Neural progenitor cell (in vitro differentiated cells): ENCODE measurements around the gene RASSF4. TPM values are rescaled to one million over a fixed set of nuclear protein-coding genes. Genes with fewer than 3 reads are reported as not detected.

Experiments used
- DNase-seq: peaks from one replicate; pipeline ENCODE4 v3.0.0-alpha.2; 2016; ENCODE audit warnings: low spot score
- H2AFZ ChIP-seq: fragments of 200-600 bp; sonication (generic); replicated peaks from 2 replicates; pipeline ENCODE4 v1.6.1; 2016; ENCODE audit warnings: antibody characterized with exemption
- H3F3A ChIP-seq: fragments of 200-600 bp; sonication (generic); 2 replicates; pipeline ENCODE4 v1.6.1; 2016; ENCODE audit warnings: antibody characterized with exemption, low read depth
- H3K27ac ChIP-seq: fragments of 200-600 bp; sonication (generic); 2 replicates; pipeline ENCODE4 v1.5.1; 2016; ENCODE audit warnings: mild to moderate bottlenecking
- H3K27me3 ChIP-seq: fragments of 200-600 bp; sonication (generic); 2 replicates; pipeline ENCODE4 v1.6.1; 2016; ENCODE audit warnings: mild to moderate bottlenecking, moderate library complexity
- H3K36me3 ChIP-seq: fragments of 200-600 bp; sonication (generic); 2 replicates; pipeline ENCODE4 v1.5.1; 2016
- H3K4me1 ChIP-seq: fragments of 200-600 bp; sonication (generic); 2 replicates; pipeline ENCODE4 v1.6.1; 2016; ENCODE audit warnings: mixed run types
- H3K4me2 ChIP-seq: fragments of 200-600 bp; sonication (generic); 2 replicates; pipeline ENCODE4 v1.6.1; 2016
- H3K4me3 ChIP-seq: fragments of 200-600 bp; sonication (generic); 2 replicates; pipeline ENCODE4 v1.5.1; 2016
- H3K79me2 ChIP-seq: fragments of 200-600 bp; sonication (generic); 2 replicates; pipeline ENCODE4 v1.6.1; 2016; ENCODE audit warnings: low read depth
- H3K9ac ChIP-seq: fragments of 200-600 bp; sonication (generic); 2 replicates; pipeline ENCODE4 v1.6.1; 2016
- H3K9me3 ChIP-seq: fragments of 200-600 bp; sonication (generic); 2 replicates; pipeline ENCODE4 v1.5.1; 2016; ENCODE audit warnings: low read depth
- H4K20me1 ChIP-seq: fragments of 200-600 bp; sonication (generic); 2 replicates; pipeline ENCODE4 v1.6.1; 2016; ENCODE audit warnings: low read depth
- H3K27ac Mint-ChIP-seq: 3 replicates; pipeline ENCODE4 v1.8.0; 2021; ENCODE audit warnings: mixed read lengths
- H3K27me3 Mint-ChIP-seq: 2 replicates; pipeline ENCODE4 v1.8.0; 2022; ENCODE audit warnings: low read depth, mild to moderate bottlenecking, inconsistent platforms, moderate library complexity, mixed read lengths; ENCODE audit not compliant: insufficient read depth
- H3K36me3 Mint-ChIP-seq: 3 replicates; pipeline ENCODE4 v1.8.0; 2021; ENCODE audit warnings: mixed read lengths
- H3K4me1 Mint-ChIP-seq: 3 replicates; pipeline ENCODE4 v1.8.0; 2021; ENCODE audit warnings: mixed read lengths
- H3K4me3 Mint-ChIP-seq: 3 replicates; pipeline ENCODE4 v1.8.0; 2021; ENCODE audit warnings: mild to moderate bottlenecking, moderate library complexity, mixed read lengths
- H3K9me3 Mint-ChIP-seq: 3 replicates; pipeline ENCODE4 v1.8.0; 2020; ENCODE audit warnings: mixed read lengths
- CTCF ChIP-seq: fragments of 200-600 bp; sonication (generic); IDR thresholded peaks from 2 replicates; pipeline ENCODE4 v1.5.1; 2017; ENCODE audit warnings: antibody characterized with exemption, mild to moderate bottlenecking
- EZH2 ChIP-seq: fragments of 200-600 bp; sonication (generic); IDR thresholded peaks from 2 replicates; pipeline ENCODE4 v1.6.1; 2017; ENCODE audit warnings: antibody characterized with exemption, mild to moderate bottlenecking, moderate library complexity
- EZH2phosphoT487 ChIP-seq: fragments of 200-600 bp; sonication (generic); IDR thresholded peaks from 2 replicates; pipeline ENCODE4 v1.6.1; 2017; ENCODE audit warnings: antibody characterized with exemption
- total RNA-seq: library from RNA; depleted of rRNA; stranded (reverse); fragments of >200 nt; gene quantifications from 2 replicates; pipeline ENCODE4 v1.2.3, GENCODE V29; 2015; ENCODE audit warnings: low replicate concordance

RASSF4 gene
- total RNA-seq, 1 donor from 2014 or later = 3.1 TPM

- no peaks in the 10 kb centered on the region for H3K27me3 Mint-ChIP-seq
- no peak overlapping the region for H2AFZ ChIP-seq
- peaks cover 16% of the 10 kb centered on the region for H3K27me3 ChIP-seq
- no peaks in the 10 kb centered on the region for H3K36me3 Mint-ChIP-seq
- DNase-seq = no peak
- no peak overlapping the region for H3K27ac ChIP-seq
- no peak for TF ChIP-seq CTCF
- TF ChIP-seq EZH2 = no peak
- no peak for TF ChIP-seq EZH2phosphoT487
- peak overlapping the region; percentile 74 for H3K27ac Mint-ChIP-seq
- H3K4me2 ChIP-seq = no peak overlapping the region
- peaks cover 22% of the 10 kb centered on the region for H3F3A ChIP-seq
- no peaks in the 10 kb centered on the region for H3K36me3 ChIP-seq
- H3K79me2 ChIP-seq = peaks cover 14% of the 10 kb centered on the region
- no peaks in the 10 kb centered on the region for H4K20me1 ChIP-seq
- no peaks in the 10 kb centered on the region for H3K9me3 Mint-ChIP-seq
- H3K4me1 Mint-ChIP-seq = peaks cover 80% of the 10 kb centered on the region
- H3K4me1 ChIP-seq = peaks cover 54% of the 10 kb centered on the region
- no peaks in the 10 kb centered on the region for H3K9me3 ChIP-seq
- H3K4me3 ChIP-seq = no peak overlapping the region
- H3K9ac ChIP-seq = no peak overlapping the region
- peak overlapping the region; percentile 53 for H3K4me3 Mint-ChIP-seq
Measured at GRCh38 chr10:44961931-44962750, 2.5 kb downstream of the RASSF4 start.

GRCh38 chr10:44962870-44963738, 3.5 kb downstream of the RASSF4 start:
- Mint-ChIP-seq H3K27me3 (no peaks in the 10 kb centered on the region), H3K36me3 (no peaks in the 10 kb centered on the region), H3K4me1 (peaks cover 80% of the 10 kb centered on the region), H3K9me3 (no peaks in the 10 kb centered on the region), H3K4me3 (peak overlapping the region; percentile 0), H3K27ac (peak overlapping the region; percentile 98)
- peaks cover 8% of the 10 kb centered on the region for H3K79me2 ChIP-seq
- peaks cover 22% of the 10 kb centered on the region for H3F3A ChIP-seq
- peak; percentile 76 for DNase-seq
- no peak for TF ChIP-seq EZH2phosphoT487
- peak; percentile 42 for TF ChIP-seq CTCF
- TF ChIP-seq EZH2 = no peak
- peak overlapping the region; percentile 75 for H3K4me2 ChIP-seq
- no peak overlapping the region for H3K9ac ChIP-seq
- peaks cover 50% of the 10 kb centered on the region for H3K4me1 ChIP-seq
- H3K4me3 ChIP-seq = peak overlapping the region; percentile 29
- H3K27me3 ChIP-seq = peaks cover 16% of the 10 kb centered on the region
- H3K27ac ChIP-seq = peak overlapping the region; percentile 96
- no peaks in the 10 kb centered on the region for H4K20me1 ChIP-seq
- no peak overlapping the region for H2AFZ ChIP-seq
- H3K36me3 ChIP-seq = no peaks in the 10 kb centered on the region
- H3K9me3 ChIP-seq = no peaks in the 10 kb centered on the region

- H3K9ac ChIP-seq = no peak overlapping the region
- H3K36me3 Mint-ChIP-seq = no peaks in the 10 kb centered on the region
- no peak for TF ChIP-seq EZH2
- no peak for TF ChIP-seq CTCF
- TF ChIP-seq EZH2phosphoT487 = no peak
- H3K79me2 ChIP-seq = peaks cover under 1% of the 10 kb centered on the region
- peak overlapping the region; percentile 29 for H3K4me3 ChIP-seq
- H3K27me3 Mint-ChIP-seq = no peaks in the 10 kb centered on the region
- peaks cover 49% of the 10 kb centered on the region for H3K4me1 ChIP-seq
- DNase-seq = peak; percentile 89
- no peaks in the 10 kb centered on the region for H3K36me3 ChIP-seq
- no peaks in the 10 kb centered on the region for H3K9me3 ChIP-seq
- peaks cover 16% of the 10 kb centered on the region for H3K27me3 ChIP-seq
- no peaks in the 10 kb centered on the region for H3K9me3 Mint-ChIP-seq
- H4K20me1 ChIP-seq = no peaks in the 10 kb centered on the region
- peaks cover 72% of the 10 kb centered on the region for H3K4me1 Mint-ChIP-seq
- H3K27ac ChIP-seq = peak overlapping the region; percentile 96
- H3K4me3 Mint-ChIP-seq = peak overlapping the region; percentile 68
- H3K27ac Mint-ChIP-seq = peak overlapping the region; percentile 98
- peak overlapping the region; percentile 75 for H3K4me2 ChIP-seq
- H3F3A ChIP-seq = peaks cover 21% of the 10 kb centered on the region
- H2AFZ ChIP-seq = peak overlapping the region; percentile 65
Measured at GRCh38 chr10:44963772-44964633, 4.4 kb downstream of the RASSF4 start.
